ENCODE measurements around the gene IL17REL. TPM values are rescaled to one million over a fixed set of nuclear protein-coding genes. Genes with fewer than 3 reads are reported as not detected.

The IL17REL gene
- polyA plus RNA-seq, 1 experiment = not detected

- ChIA-PET POLR2A (interaction anchor here (0.5 to 0.6 kb wide), 2 partner anchors 66 to 87 kb away, joined by 4 to 10 read pairs; no protein-coding TSS in a partner anchor), CTCF (interaction anchor here (1.4 kb wide), 1 partner anchor 106 kb away, joined by 6 read pairs; no protein-coding TSS in a partner anchor)
- TF ChIP-seq CTCF (IDR thresholded peaks at IDR 0.05; ENCODE audit: insufficient read depth, low read depth, low read length) = no peak
- H3K4me3 ChIP-seq (ENCODE audit: low read depth, low read length) = no peak overlapping the region
- no peak for DNase-seq (ENCODE audit: low read depth)
- H3K27me3 ChIP-seq (ENCODE audit: control insufficient read depth, insufficient read depth, low read length) = no peaks in the 10 kb centered on the region
- H3K36me3 ChIP-seq (ENCODE audit: control insufficient read depth, insufficient read depth, low read length) = no peaks in the 10 kb centered on the region
Observed at GRCh38 chr22:50035976-50036724, 23.6 kb upstream of the IL17REL start.

GRCh38 chr22:50035131-50035881 lies 22.7 kb upstream of the IL17REL start:
- no peaks in the 10 kb centered on the region for H3K36me3 ChIP-seq (ENCODE audit: control insufficient read depth, insufficient read depth, low read length)
- no peak overlapping the region for H3K4me3 ChIP-seq (ENCODE audit: low read depth, low read length)
- DNase-seq (ENCODE audit: low read depth) = no peak
- POLR2A ChIA-PET = interaction anchor here (0.5 kb wide), 1 partner anchor 87 kb away, joined by 10 read pairs; no protein-coding TSS in a partner anchor
- CTCF ChIA-PET = interaction anchor here (1.4 kb wide), 1 partner anchor 105 kb away, joined by 6 read pairs; no protein-coding TSS in a partner anchor
- H3K27me3 ChIP-seq (ENCODE audit: control insufficient read depth, insufficient read depth, low read length) = no peaks in the 10 kb centered on the region
- TF ChIP-seq CTCF (IDR thresholded peaks at IDR 0.05; ENCODE audit: insufficient read depth, low read depth, low read length) = no peak

GRCh38 chr22:50034126-50035081 lies 21.8 kb upstream of the IL17REL start:
- H3K36me3 ChIP-seq (ENCODE audit: control insufficient read depth, insufficient read depth, low read length) = no peaks in the 10 kb centered on the region
- POLR2A ChIA-PET = no interaction called here
- H3K4me3 ChIP-seq (ENCODE audit: low read depth, low read length) = no peak overlapping the region
- CTCF ChIA-PET = interaction anchor here (1.4 kb wide), 2 partner anchors 103 to 104 kb away, joined by 3 to 6 read pairs; no protein-coding TSS in a partner anchor
- TF ChIP-seq CTCF (IDR thresholded peaks at IDR 0.05; ENCODE audit: insufficient read depth, low read depth, low read length) = no peak
- peaks cover 3% of the 10 kb centered on the region; the same call in 1 of the 2 replicates for H3K27me3 ChIP-seq (ENCODE audit: control insufficient read depth, insufficient read depth, low read length)
- DNase-seq (ENCODE audit: low read depth) = no peak

- POLR2A ChIA-PET = no interaction called here
- DNase-seq (ENCODE audit: low read depth) = no peak
Observed at GRCh38 chr22:50032941-50033601, 20.5 kb upstream of the IL17REL start.

More at GRCh38 chr22:50032941-50033601, 20.5 kb upstream of the IL17REL start:
- CTCF ChIA-PET = interaction anchor here (1.4 kb wide), 1 partner anchor 102 kb away, joined by 3 read pairs; no protein-coding TSS in a partner anchor
- no peak for TF ChIP-seq CTCF (IDR thresholded peaks at IDR 0.05; ENCODE audit: insufficient read depth, low read depth, low read length)
- Histone ChIP-seq H3K36me3 (ENCODE audit: control insufficient read depth, insufficient read depth, low read length) (no peaks in the 10 kb centered on the region), H3K4me3 (ENCODE audit: low read depth, low read length) (no peak overlapping the region), H3K27me3 (ENCODE audit: control insufficient read depth, insufficient read depth, low read length) (peaks cover 3% of the 10 kb centered on the region; the same call in 1 of the 2 replicates)
